Jurkat, Clone E6-1 (cell line): ENCODE results near the gene SSBP4.
A peak's percentile ranks its signal among the peaks of the same experiment; 100 is the strongest.

Source experiments
- DNase-seq: peaks from one replicate; pipeline ENCODE4 v3.0.0-alpha.2; 2011; ENCODE audit warnings: low read depth, low spot score
- H3K4me3 ChIP-seq: 2 replicates; pipeline ENCODE4 v1.5.1; 2011; ENCODE audit warnings: mild to moderate bottlenecking, low read length, control low read depth, moderate library complexity

Gene SSBP4

DNA sequence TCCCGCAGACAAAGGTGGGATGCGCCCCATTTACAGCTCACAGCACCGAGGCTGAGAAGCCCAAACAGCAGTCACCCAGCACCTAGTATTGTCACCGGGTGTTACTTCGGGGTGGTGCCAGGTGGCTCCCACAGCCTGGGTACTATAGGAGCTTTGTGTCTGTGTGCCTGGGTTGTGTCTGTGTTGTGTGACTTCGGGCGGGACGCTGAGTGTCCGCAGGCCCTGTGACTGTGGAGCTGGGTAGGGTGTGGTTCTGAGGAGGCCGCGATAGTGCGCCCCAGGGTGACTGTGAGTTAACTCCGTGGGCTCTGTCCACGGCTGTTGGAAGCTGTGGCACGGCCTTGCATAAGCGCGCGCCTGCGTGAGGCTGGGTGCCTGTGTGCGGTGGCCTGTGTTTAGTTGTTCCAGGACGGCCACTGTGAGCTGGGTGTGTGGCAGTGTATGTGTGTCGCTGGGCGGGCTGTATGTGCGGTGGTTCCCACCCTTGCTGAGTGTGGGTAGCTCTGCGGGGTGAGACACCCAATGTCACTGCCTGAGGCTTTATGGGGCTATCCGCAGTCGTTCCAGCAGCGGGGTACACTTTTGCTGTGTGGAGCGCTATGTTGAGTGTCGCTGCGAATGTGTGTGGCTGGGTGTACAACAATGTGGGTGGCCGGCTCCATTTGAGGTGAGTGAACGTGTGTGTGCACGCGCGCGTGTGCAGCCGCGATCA, 559 bp upstream of the SSBP4 start:
- peak overlapping the region; percentile 45 for H3K4me3 ChIP-seq
- no peak for DNase-seq

DNA sequence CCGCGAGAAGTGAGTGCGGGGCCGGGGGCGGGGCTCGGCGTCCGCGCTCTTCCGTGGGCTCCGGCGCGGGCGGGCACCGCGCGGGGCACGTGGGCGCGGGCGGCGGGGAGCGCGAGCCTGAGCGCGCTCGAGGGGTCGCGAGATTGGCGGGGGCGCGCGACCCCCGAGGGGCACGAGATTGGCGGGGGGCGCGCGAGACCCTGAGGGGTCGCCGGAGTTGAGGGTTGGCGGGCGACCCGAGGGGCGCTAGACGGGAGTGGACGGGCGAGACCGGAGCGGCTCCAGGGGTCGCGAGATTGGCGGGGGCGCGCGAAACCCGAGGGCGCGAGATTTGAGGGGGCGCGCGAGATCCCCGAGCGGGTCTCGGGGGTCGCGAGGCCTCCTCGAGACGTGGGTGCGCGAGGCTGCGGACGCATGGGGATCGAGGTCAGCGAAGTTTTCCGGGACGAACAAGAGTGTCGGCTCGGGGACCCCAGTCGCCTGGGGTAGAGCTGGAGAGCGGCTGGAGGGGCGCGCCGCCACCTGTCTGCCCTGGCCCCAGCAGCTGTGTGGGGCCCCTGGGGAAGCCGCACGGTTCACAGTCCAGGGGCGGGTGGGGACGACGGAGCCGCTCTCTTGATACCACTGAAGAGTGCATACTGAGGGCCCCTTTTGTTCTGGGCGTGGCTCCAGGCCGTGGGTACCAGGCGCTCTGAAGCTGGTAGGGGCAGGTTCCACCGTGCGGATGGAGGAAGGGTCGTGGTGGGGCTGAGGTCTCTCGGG, 682 bp downstream of the SSBP4 start:
- H3K4me3 ChIP-seq, result peak overlapping the region; percentile 60
- no peak for DNase-seq

DNA sequence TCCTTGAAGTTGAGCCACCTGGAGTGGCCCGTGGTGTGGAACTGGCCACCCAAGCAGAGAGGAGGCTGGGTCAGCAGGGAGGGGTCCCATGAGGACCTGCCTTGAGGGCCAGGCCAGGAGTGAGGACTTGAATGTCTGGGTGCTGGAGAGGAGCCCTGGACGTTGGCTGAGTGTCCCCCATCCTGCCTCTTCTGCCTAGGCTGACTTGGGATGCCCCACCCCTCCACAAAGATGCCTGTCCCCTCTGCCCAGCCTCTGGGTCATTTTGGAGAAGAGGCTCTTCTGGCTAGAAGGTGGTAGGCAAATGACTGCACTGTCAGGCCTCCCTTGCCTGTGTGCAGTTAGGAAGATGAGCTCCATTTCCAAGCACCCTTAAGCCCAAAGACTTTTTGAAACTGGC, 1.7 kb downstream of the SSBP4 start:
- DNase-seq, result no peak
- H3K4me3 ChIP-seq, result peak overlapping the region; percentile 60

- peak overlapping the region; percentile 60 for H3K4me3 ChIP-seq
Observed at GRCh38 chr19:18421371-18421959, 2.3 kb downstream of the SSBP4 start.

GRCh38 chr19:18422530-18423191, 3.5 kb downstream of the SSBP4 start:
- DNase-seq, result peak; percentile 79
- H3K4me3 ChIP-seq, result peak overlapping the region; percentile 43

More at GRCh38 chr19:18421371-18421959, 2.3 kb downstream of the SSBP4 start:
- no peak for DNase-seq

DNA sequence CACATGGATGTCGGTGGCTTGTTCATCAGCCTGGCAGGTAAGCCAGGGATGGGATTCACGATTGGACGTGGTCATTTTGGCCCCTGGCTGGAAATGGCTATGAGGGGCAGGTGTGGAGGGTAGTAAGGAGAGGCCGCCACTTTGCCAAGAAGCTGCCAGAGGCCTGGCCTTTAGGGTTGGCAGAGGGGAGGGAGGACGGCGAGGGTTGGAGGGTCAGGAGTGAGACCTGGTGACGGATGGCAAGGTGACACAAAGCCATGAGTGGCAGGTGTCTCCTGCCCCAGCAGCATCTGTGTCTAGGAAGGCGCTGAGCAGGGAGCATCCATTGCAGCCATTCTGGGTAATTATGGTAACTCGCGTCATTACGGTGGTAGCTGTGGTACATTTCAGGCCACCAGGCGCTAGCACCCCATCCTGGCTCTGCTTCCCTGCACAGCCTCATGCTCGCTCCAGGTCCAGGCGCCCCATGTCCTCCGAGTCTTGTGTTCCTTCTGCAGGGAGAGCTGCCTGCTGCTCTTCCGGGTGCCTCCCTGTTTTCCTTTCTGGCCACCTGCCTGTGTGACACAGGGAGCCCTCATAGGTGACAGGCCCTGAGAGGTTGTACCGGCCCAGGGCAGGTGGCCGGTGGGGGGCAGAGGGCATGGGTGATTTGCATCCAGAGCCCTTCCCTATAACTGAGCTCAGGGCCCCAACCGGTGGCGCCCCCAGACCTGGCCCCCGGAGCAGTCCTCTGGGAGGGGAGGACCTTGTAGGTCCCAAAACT, 4.2 kb downstream of the SSBP4 start:
- no peak for DNase-seq
- H3K4me3 ChIP-seq, result no peak overlapping the region

DNA sequence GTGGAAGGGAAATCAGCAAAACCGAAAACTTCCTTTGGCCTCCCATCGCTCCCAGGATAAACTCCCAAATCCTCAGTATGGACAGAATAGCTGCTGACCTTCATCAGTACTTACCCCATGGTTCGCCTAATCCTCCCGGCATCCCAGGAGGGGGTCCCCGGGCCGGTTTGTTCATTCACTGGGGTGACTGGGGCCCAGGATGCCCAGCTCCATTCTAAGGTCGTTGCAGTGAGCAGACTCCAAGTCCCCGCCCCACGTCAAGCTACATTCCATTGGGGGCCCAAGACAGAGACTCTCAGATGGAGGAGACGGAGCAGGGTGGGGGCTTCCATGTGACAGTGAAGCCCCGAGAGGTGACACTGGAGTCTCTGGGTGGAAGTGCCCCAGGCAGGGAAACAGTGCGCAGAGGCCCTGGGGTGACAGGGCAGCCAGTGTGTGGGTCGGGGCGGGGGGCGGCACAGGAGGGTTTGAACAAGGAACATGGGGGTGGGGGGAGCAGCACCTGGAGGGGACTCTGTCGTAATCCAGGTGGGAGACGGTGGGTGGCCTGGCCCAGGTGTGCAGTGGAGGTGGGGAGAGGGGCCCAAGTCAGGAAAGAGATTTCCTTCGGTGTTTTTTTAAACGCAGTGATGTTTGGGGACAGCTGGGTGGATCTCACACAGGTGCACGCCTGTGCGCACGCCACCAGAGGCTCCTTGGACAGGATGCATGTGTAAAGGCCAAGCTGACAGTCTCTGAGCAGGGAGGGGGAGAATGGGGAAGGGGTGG, 5.1 kb downstream of the SSBP4 start:
- no peak overlapping the region for H3K4me3 ChIP-seq

GRCh38 chr19:18424890-18425514, 5.8 kb downstream of the SSBP4 start:
- no peak for DNase-seq

More for the DNA sequence above, 5.1 kb downstream of the SSBP4 start:
- DNase-seq, result no peak

GRCh38 chr19:18425515-18426415, 6.6 kb downstream of the SSBP4 start:
- DNase-seq, result no peak
- H3K4me3 ChIP-seq, result no peak overlapping the region

More at GRCh38 chr19:18424890-18425514, 5.8 kb downstream of the SSBP4 start:
- H3K4me3 ChIP-seq, result no peak overlapping the region

- H3K4me3 ChIP-seq, result no peak overlapping the region
- DNase-seq, result no peak
Observed at GRCh38 chr19:18426416-18426767, 7.2 kb downstream of the SSBP4 start.

- no peak for DNase-seq
- no peak overlapping the region for H3K4me3 ChIP-seq
Observed at GRCh38 chr19:18427080-18427742, 8.0 kb downstream of the SSBP4 start.

- no peak for DNase-seq
- no peak overlapping the region for H3K4me3 ChIP-seq
Observed at GRCh38 chr19:18427743-18428113, 8.5 kb downstream of the SSBP4 start.

DNA sequence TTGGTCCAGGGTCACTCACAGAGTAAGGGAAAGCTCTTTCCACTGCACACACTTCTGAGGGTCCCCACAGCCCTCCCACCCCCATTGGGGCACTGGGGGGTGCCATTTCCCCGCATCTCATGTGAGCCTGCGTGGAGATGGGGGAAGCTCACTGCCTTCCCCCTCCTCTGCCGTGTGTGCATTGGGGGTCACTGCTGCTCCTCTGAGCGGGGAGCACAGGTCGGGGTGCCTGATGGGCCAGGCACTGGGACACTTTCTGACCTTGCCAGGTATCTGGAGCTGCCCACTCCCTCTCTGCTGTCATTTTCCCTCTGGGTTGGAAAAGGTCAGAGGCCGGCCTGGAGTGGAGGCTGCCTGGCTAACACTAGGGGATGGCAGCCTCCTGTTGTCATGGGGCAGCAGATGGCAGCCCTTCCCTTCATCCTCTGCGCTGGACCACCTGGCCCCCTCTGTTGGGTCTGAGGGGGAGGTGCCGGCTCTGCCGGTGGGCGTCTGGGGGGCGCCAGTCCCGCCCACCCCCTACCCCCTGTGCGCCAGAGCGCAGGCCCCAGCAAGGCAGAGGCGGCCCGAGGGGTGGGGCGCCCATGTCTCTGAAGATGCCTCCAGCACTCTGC, 9.1 kb downstream of the SSBP4 start:
- no peak for DNase-seq
- H3K4me3 ChIP-seq, result peak overlapping the region; percentile 39; the same call in 1 of the 2 replicates

DNA sequence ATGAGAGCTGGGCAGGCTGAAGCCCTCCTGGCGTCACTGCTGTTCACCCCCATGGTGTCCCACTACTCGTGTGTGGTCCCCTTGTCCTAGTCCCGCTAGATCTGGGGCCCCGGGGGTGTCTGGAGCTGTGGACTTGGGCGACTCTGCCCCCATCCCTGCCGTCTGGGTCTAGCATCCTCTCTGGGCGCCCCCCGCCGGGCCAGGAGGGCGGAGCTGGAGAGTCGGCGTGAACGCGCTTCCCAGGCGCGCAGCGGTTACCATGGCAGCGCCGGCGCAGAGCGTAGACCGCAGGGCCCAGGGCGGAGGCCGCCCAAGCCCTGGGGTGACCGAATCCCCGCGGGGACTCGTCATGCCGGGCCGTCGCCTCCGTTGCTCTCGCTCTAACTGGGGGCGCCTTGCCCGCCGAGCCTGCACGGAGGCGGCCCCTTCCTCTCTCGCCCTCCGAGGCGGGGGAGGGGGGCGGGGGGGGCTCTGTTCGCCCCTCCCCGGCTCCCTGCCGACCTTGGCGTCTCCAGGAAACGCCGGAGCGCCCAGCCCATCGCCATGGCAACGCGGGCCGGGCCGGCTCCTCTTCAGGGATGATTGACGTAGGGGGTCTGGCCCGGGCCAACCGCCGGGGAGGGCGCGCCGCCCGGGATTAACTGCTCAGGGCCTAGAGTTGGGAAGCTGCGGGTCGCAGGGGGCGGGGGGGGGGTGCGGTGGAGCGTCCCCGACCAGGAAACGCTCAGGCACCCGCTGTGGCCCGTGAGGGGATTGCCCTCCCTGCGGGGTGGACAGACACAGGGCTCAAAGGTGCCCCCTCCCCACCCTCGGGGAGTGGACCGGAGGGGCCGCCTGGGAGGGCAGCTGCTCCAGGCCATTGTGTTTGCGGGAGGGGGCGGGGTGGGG, 9.8 kb downstream of the SSBP4 start:
- DNase-seq, result peak; percentile 80
- peak overlapping the region; percentile 39 for H3K4me3 ChIP-seq

GRCh38 chr19:18429717-18430416, 10.7 kb downstream of the SSBP4 start:
- no peak for DNase-seq
- peak overlapping the region; percentile 39 for H3K4me3 ChIP-seq
